ENCODE results near the gene HSPA12A.

Gene HSPA12A

DNA sequence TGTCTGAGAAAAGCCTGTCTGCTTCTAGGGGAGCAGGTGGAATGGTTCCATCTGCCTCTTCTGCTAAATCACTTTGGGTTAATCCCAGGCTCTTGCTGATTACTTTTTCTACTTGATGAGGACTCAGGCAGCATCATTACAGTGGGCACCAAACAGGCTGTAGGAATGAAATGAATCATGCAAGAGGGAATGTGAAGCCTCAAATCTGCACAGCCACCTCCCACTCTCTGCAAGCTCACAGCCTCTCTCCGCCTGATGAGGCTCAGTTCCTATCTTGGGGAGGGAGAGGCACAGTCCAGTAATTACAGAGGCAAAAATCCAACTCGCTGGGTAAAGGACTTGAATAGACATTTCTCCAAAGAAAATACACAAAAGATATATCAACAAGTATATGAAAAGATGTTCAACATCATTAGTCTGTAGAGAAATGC lies 34.0 kb downstream of the HSPA12A start:
- Histone ChIP-seq H2AFZ (ENCODE audit: low read length) (no peak overlapping the region), H3K36me3 (replicated peaks; ENCODE audit: insufficient read depth, low read length) (no peaks in the 10 kb centered on the region), H3K4me2 (ENCODE audit: low read depth, low read length) (no peak overlapping the region)

DNA sequence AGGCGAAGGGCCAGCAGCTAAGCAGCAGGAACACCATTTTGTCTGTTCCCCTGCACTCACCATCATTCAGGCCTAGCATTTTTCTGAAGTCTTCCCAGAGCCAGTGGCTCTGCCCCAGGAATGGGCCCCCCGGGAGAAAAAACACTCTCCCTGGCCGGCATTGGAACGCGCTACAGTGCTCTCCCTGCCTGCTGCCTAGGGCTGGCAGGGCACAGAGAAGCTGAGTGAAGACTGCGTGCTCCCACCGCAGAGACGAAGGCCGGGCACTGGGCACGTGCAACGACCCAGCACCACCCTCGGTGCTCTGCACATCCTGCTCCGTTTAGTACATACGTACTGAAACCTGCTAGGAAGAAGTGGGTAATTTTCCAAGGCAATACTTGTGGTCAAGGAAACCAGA lies 34.4 kb downstream of the HSPA12A start:
- Histone ChIP-seq H3K4me2 (ENCODE audit: low read depth, low read length) (no peak overlapping the region), H2AFZ (ENCODE audit: low read length) (no peak overlapping the region), H3K4me1 (ENCODE audit: low read length) (no peaks in the 10 kb centered on the region), H4K20me1 (ENCODE audit: insufficient read depth, low read length) (no peaks in the 10 kb centered on the region), H3K9me2 (replicated peaks; ENCODE audit: insufficient read depth, low read length) (no peaks in the 10 kb centered on the region), H3K9me3 (replicated peaks; ENCODE audit: insufficient read depth, low read length) (no peaks in the 10 kb centered on the region), H3K27me3 (replicated peaks; ENCODE audit: insufficient read depth, low read length) (no peaks in the 10 kb centered on the region), H3K27ac (ENCODE audit: low read length) (no peak overlapping the region), H3K9ac (ENCODE audit: low read length) (no peak overlapping the region), H3F3A (ENCODE audit: insufficient read depth, low read length) (no peaks in the 10 kb centered on the region), H3K36me3 (replicated peaks; ENCODE audit: insufficient read depth, low read length) (no peaks in the 10 kb centered on the region), H3K79me2 (ENCODE audit: low read length) (no peaks in the 10 kb centered on the region), H3K4me3 (ENCODE audit: low read length) (no peak overlapping the region)
- TF ChIP-seq EZH2 (optimal IDR thresholded peaks at IDR 0.05; ENCODE audit: low read depth, low read length) (no peak), EZH2phosphoT487 (IDR thresholded peaks at IDR 0.05; ENCODE audit: low read length) (no peak)
- TF ChIP-seq, protein P1, sequence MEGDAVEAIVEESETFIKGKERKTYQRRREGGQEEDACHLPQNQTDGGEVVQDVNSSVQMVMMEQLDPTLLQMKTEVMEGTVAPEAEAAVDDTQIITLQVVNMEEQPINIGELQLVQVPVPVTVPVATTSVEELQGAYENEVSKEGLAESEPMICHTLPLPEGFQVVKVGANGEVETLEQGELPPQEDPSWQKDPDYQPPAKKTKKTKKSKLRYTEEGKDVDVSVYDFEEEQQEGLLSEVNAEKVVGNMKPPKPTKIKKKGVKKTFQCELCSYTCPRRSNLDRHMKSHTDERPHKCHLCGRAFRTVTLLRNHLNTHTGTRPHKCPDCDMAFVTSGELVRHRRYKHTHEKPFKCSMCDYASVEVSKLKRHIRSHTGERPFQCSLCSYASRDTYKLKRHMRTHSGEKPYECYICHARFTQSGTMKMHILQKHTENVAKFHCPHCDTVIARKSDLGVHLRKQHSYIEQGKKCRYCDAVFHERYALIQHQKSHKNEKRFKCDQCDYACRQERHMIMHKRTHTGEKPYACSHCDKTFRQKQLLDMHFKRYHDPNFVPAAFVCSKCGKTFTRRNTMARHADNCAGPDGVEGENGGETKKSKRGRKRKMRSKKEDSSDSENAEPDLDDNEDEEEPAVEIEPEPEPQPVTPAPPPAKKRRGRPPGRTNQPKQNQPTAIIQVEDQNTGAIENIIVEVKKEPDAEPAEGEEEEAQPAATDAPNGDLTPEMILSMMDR (IDR thresholded peaks at IDR 0.05; ENCODE audit: low read length): no peak
- DNase-seq: no peak

More for the DNA sequence above, 34.0 kb downstream of the HSPA12A start:
- Histone ChIP-seq H3K9me3 (replicated peaks; ENCODE audit: insufficient read depth, low read length) (no peaks in the 10 kb centered on the region), H3K27ac (ENCODE audit: low read length) (no peak overlapping the region), H3K9me2 (replicated peaks; ENCODE audit: insufficient read depth, low read length) (no peaks in the 10 kb centered on the region), H3F3A (ENCODE audit: insufficient read depth, low read length) (no peaks in the 10 kb centered on the region), H4K20me1 (ENCODE audit: insufficient read depth, low read length) (no peaks in the 10 kb centered on the region), H3K9ac (ENCODE audit: low read length) (no peak overlapping the region), H3K4me3 (ENCODE audit: low read length) (no peak overlapping the region), H3K4me1 (ENCODE audit: low read length) (no peaks in the 10 kb centered on the region), H3K27me3 (replicated peaks; ENCODE audit: insufficient read depth, low read length) (no peaks in the 10 kb centered on the region), H3K79me2 (ENCODE audit: low read length) (no peaks in the 10 kb centered on the region)
- TF ChIP-seq EZH2 (optimal IDR thresholded peaks at IDR 0.05; ENCODE audit: low read depth, low read length) (no peak), EZH2phosphoT487 (IDR thresholded peaks at IDR 0.05; ENCODE audit: low read length) (no peak)
- TF ChIP-seq, protein P1 (IDR thresholded peaks at IDR 0.05; ENCODE audit: low read length): no peak
- DNase-seq: no peak

DNA sequence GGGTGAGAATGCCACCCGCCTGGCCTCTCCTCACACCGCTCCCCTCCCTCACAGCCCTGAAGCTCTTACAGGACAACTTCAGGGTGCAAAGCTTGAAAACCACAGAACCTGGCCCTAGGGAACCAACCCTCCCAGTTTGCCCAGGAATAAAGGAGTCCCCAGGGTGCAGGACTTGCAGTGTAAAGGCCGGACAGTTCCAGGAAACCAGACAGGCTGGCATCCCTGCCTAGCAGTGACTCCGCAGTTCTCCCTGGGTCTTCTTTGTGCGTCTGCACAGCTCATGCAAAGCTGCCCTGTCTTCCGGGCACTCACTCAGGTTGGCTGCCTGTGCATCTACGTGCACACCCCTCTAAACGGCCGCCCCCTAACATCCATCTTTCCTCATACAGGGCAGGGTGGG lies 36.1 kb downstream of the HSPA12A start:
- Histone ChIP-seq H3K79me2 (ENCODE audit: low read length) (no peaks in the 10 kb centered on the region), H3K4me1 (ENCODE audit: low read length) (no peaks in the 10 kb centered on the region), H3K9me2 (replicated peaks; ENCODE audit: insufficient read depth, low read length) (no peaks in the 10 kb centered on the region), H3K27ac (ENCODE audit: low read length) (no peak overlapping the region), H4K20me1 (ENCODE audit: insufficient read depth, low read length) (no peaks in the 10 kb centered on the region), H3K4me3 (ENCODE audit: low read length) (no peak overlapping the region), H3K36me3 (replicated peaks; ENCODE audit: insufficient read depth, low read length) (no peaks in the 10 kb centered on the region), H3K9ac (ENCODE audit: low read length) (no peak overlapping the region), H2AFZ (ENCODE audit: low read length) (no peak overlapping the region), H3K4me2 (ENCODE audit: low read depth, low read length) (no peak overlapping the region), H3F3A (ENCODE audit: insufficient read depth, low read length) (no peaks in the 10 kb centered on the region), H3K9me3 (replicated peaks; ENCODE audit: insufficient read depth, low read length) (no peaks in the 10 kb centered on the region), H3K27me3 (replicated peaks; ENCODE audit: insufficient read depth, low read length) (no peaks in the 10 kb centered on the region)
- TF ChIP-seq, protein P1 (IDR thresholded peaks at IDR 0.05; ENCODE audit: low read length): no peak
- no peak for TF ChIP-seq EZH2 (optimal IDR thresholded peaks at IDR 0.05; ENCODE audit: low read depth, low read length)
- no peak for TF ChIP-seq EZH2phosphoT487 (IDR thresholded peaks at IDR 0.05; ENCODE audit: low read length)
- DNase-seq: no peak

All from MM.1S (cell line).